HG03469 (cell line): Measurements from ENCODE around the gene CCSER1.
"Not testable (repeated sequence)": the region's sequence is repeated elsewhere in the genome, so short reads cannot be mapped to it uniquely, and the experiment has no call there.

Experiments
- ATAC-seq: cut with Tn5 transposase; IDR thresholded peaks from one replicate; pipeline ENCODE4 v1.9.1; 2021; ENCODE audit warnings: mild to moderate bottlenecking, moderate library complexity, moderate number of reproducible peaks; ENCODE audit not compliant: unreplicated experiment

Gene CCSER1

GRCh38 chr4:90641861-90642599, 514.8 kb downstream of the CCSER1 start:
- ATAC-seq, result no peak

- no peak for ATAC-seq
Observed at GRCh38 chr4:90643156-90643555, 516.0 kb downstream of the CCSER1 start.

- no peak for ATAC-seq
Observed at GRCh38 chr4:90648311-90648710, 521.1 kb downstream of the CCSER1 start.

GRCh38 chr4:90648791-90649190, 521.6 kb downstream of the CCSER1 start:
- ATAC-seq, result no peak

- no peak for ATAC-seq
Observed at GRCh38 chr4:90660672-90661071, 533.5 kb downstream of the CCSER1 start.

- no peak for ATAC-seq
Observed at GRCh38 chr4:90670183-90670582, 543.0 kb downstream of the CCSER1 start.

GRCh38 chr4:90689739-90690138, 562.5 kb downstream of the CCSER1 start:
- no peak for ATAC-seq

GRCh38 chr4:90695411-90695810, 568.2 kb downstream of the CCSER1 start:
- no peak for ATAC-seq

- ATAC-seq, result not testable (repeated sequence)
Observed at GRCh38 chr4:90705501-90705900, 578.3 kb downstream of the CCSER1 start.

GRCh38 chr4:90715242-90715641, 588.0 kb downstream of the CCSER1 start:
- no peak for ATAC-seq

- ATAC-seq, result no peak
Observed at GRCh38 chr4:90718931-90719330, 591.7 kb downstream of the CCSER1 start.

- no peak for ATAC-seq
Observed at GRCh38 chr4:90727938-90728337, 600.7 kb downstream of the CCSER1 start.

- no peak for ATAC-seq
Observed at GRCh38 chr4:90730752-90731151, 603.6 kb downstream of the CCSER1 start.

GRCh38 chr4:90733211-90733610, 606.0 kb downstream of the CCSER1 start:
- ATAC-seq, result no peak

- no peak for ATAC-seq
Observed at GRCh38 chr4:90745176-90745575, 618.0 kb downstream of the CCSER1 start.

- ATAC-seq, result no peak
Observed at GRCh38 chr4:90753068-90753467, 625.9 kb downstream of the CCSER1 start.

- no peak for ATAC-seq
Observed at GRCh38 chr4:90757534-90758060, 630.4 kb downstream of the CCSER1 start.

GRCh38 chr4:90760059-90760458, 632.9 kb downstream of the CCSER1 start:
- ATAC-seq, result no peak

GRCh38 chr4:90766837-90767236, 639.6 kb downstream of the CCSER1 start:
- no peak for ATAC-seq

- ATAC-seq, result no peak
Observed at GRCh38 chr4:90769251-90769650, 642.1 kb downstream of the CCSER1 start.

- ATAC-seq, result no peak
Observed at GRCh38 chr4:90780193-90780592, 653.0 kb downstream of the CCSER1 start.

- ATAC-seq, result no peak
Observed at GRCh38 chr4:90786602-90787001, 659.4 kb downstream of the CCSER1 start.

- ATAC-seq, result no peak
Observed at GRCh38 chr4:90792696-90793095, 665.5 kb downstream of the CCSER1 start.
